ENCODE measurements around the gene FOXI3. TPM values are rescaled to one million over a fixed set of nuclear protein-coding genes. Genes with fewer than 3 reads are reported as not detected.

FOXI3 gene
- polyA plus RNA-seq, 1 of the 3 experiments (the other 2 are of a cell fraction), result not detected

- Histone ChIP-seq H3K9me2 (no peaks in the 10 kb centered on the region), H3F3A (replicated peaks; ENCODE audit: insufficient read depth) (no peaks in the 10 kb centered on the region), H3K9me3 (no peaks in the 10 kb centered on the region), H4K20me1 (ENCODE audit: insufficient read depth) (no peaks in the 10 kb centered on the region), H3K4me1 (ENCODE audit: control insufficient read depth in 1 of 2, insufficient read depth in 2 of 2, low read depth in 1 of 2, low read length in 1 of 2) (no peaks in the 10 kb centered on the region), H3K4me2 (no peak overlapping the region), H3K79me2 (ENCODE audit: insufficient read depth) (no peaks in the 10 kb centered on the region), H3K36me3 (replicated peaks in 1 of 2; ENCODE audit: control insufficient read depth in 1 of 2, insufficient read depth in 2 of 2, low read length in 1 of 2) (no peaks in the 10 kb centered on the region), H3K9ac (no peak overlapping the region), H3K27ac (ENCODE audit: low read depth in 2 of 2, low read length in 1 of 2) (no peak overlapping the region), H3K4me3 (ENCODE audit: low read depth in 2 of 2, low read length in 1 of 2) (no peak overlapping the region), H3K27me3 (ENCODE audit: insufficient read depth) (no peaks in the 10 kb centered on the region), H2AFZ (ENCODE audit: low read depth) (no peak overlapping the region)
- no peak for DNase-seq
- CTCF ChIA-PET, result interaction anchor here (1.2 to 3.5 kb wide), 3 partner anchors 9 to 273 kb away, joined by 5 to 20 read pairs (median 6); no protein-coding TSS in a partner anchor
- POLR2A ChIA-PET, result no interaction called here
- WGBS (ENCODE audit: low lambda C conversion rate), result 64% methylated on average over 5 of the region's 5 CpGs
- TF ChIP-seq USF1 (IDR thresholded peaks at IDR 0.05; ENCODE audit: borderline replicate concordance, low read depth), result no peak
- no peak for TF ChIP-seq EZH2phosphoT487 (IDR thresholded peaks at IDR 0.05; ENCODE audit: borderline replicate concordance, low read depth)
Observed at GRCh38 chr2:88464153-88464552, 11.7 kb upstream of the FOXI3 start.

GRCh38 chr2:88458633-88459032, 6.1 kb upstream of the FOXI3 start:
- TF ChIP-seq NFIC (IDR thresholded peaks at IDR 0.05; ENCODE audit: borderline replicate concordance) (no peak), ZBTB33 (IDR thresholded peaks at IDR 0.05; ENCODE audit: borderline replicate concordance, low read depth) (no peak), TCF12 (IDR thresholded peaks at IDR 0.05) (no peak), JUND (IDR thresholded peaks at IDR 0.05) (no peak), MAX (IDR thresholded peaks at IDR 0.05; ENCODE audit: low read depth) (no peak), YY1 (IDR thresholded peaks at IDR 0.05; ENCODE audit: low read depth) (no peak), RCOR1 (IDR thresholded peaks at IDR 0.05; ENCODE audit: low read length) (no peak), RAD21 (IDR thresholded peaks at IDR 0.05; ENCODE audit: low read length) (no peak), NRF1 (IDR thresholded peaks at IDR 0.05; ENCODE audit: low read depth, low read length) (no peak), SIN3A (IDR thresholded peaks at IDR 0.05; ENCODE audit: borderline replicate concordance, low read depth, low read length) (no peak), CHD2 (IDR thresholded peaks at IDR 0.05; ENCODE audit: low read length, partially characterized antibody) (no peak), GABPA (IDR thresholded peaks at IDR 0.05; ENCODE audit: low read depth) (no peak), RFX5 (IDR thresholded peaks at IDR 0.05; ENCODE audit: low read length) (no peak)
- ChIA-PET CTCF (interaction anchor here (0.9 to 2.3 kb wide), 2 partner anchors 14 to 267 kb away, joined by 3 to 9 read pairs; no protein-coding TSS in a partner anchor), POLR2A (no interaction called here)
- peaks cover 12% of the 10 kb centered on the region; the same call in 1 of the 2 replicates for H3K27me3 ChIP-seq (ENCODE audit: insufficient read depth)
- no peak overlapping the region for H2AFZ ChIP-seq (ENCODE audit: low read depth)
- H3K4me2 ChIP-seq, result no peak overlapping the region
- no peaks in the 10 kb centered on the region for H3K9me3 ChIP-seq
- H3K79me2 ChIP-seq (ENCODE audit: insufficient read depth), result no peaks in the 10 kb centered on the region
- no peak overlapping the region for H3K9ac ChIP-seq
- no peaks in the 10 kb centered on the region for H4K20me1 ChIP-seq (ENCODE audit: insufficient read depth)
- DNase-seq, result no peak
- 52% methylated on average over 1 of the region's 1 CpG for WGBS (ENCODE audit: low lambda C conversion rate)
- no peak overlapping the region for H3K27ac ChIP-seq (ENCODE audit: low read depth in 2 of 2, low read length in 1 of 2)
- no peak overlapping the region for H3K4me3 ChIP-seq (ENCODE audit: low read depth in 2 of 2, low read length in 1 of 2)
- no peaks in the 10 kb centered on the region for H3K4me1 ChIP-seq (ENCODE audit: control insufficient read depth in 1 of 2, insufficient read depth in 2 of 2, low read depth in 1 of 2, low read length in 1 of 2)
- H3K36me3 ChIP-seq (replicated peaks in 1 of 2; ENCODE audit: control insufficient read depth in 1 of 2, insufficient read depth in 2 of 2, low read length in 1 of 2), result no peaks in the 10 kb centered on the region
- H3F3A ChIP-seq (replicated peaks; ENCODE audit: insufficient read depth), result no peaks in the 10 kb centered on the region
- no peaks in the 10 kb centered on the region for H3K9me2 ChIP-seq

All from SK-N-SH (cell line).